Mesothelial cell of epicardium (in vitro differentiated cells): ENCODE data around the gene OLIG2. TPM values are rescaled to one million over a fixed set of nuclear protein-coding genes. Genes with fewer than 3 reads are reported as not detected.

Experiments used
- DNase-seq, 2 experiments: peaks; one replicate each; pipeline ENCODE4 v3.0.0; 2021; ENCODE audit warnings: low spot score in 2 of 2; ENCODE audit not compliant: unreplicated experiment in 2 of 2
- H3K27ac Mint-ChIP-seq: 2 replicates; pipeline ENCODE4 v1.8.0; 2021; ENCODE audit warnings: mixed read lengths
- H3K27me3 Mint-ChIP-seq: 2 replicates; pipeline ENCODE4 v1.8.0; 2021; ENCODE audit warnings: low read depth, mixed read lengths
- H3K36me3 Mint-ChIP-seq: 2 replicates; pipeline ENCODE4 v1.8.0; 2021; ENCODE audit warnings: mixed read lengths
- H3K4me1 Mint-ChIP-seq: 2 replicates; pipeline ENCODE4 v1.8.0; 2021; ENCODE audit warnings: mixed read lengths
- H3K4me3 Mint-ChIP-seq: 2 replicates; pipeline ENCODE4 v1.8.0; 2021; ENCODE audit warnings: mild to moderate bottlenecking, moderate library complexity, mixed read lengths
- H3K9me3 Mint-ChIP-seq: 2 replicates; pipeline ENCODE4 v1.8.0; 2021; ENCODE audit warnings: mixed read lengths
- CTCF ChIP-seq: fragments of 200-600 bp; sonication (generic); IDR thresholded peaks from one replicate; pipeline ENCODE4 v1.5.0; 2021; ENCODE audit warnings: antibody characterized with exemption; ENCODE audit not compliant: unreplicated experiment
- total RNA-seq: library from RNA; stranded (reverse); gene quantifications from 3 replicates; pipeline ENCODE4 v1.2.1, GENCODE V29; 2021

The OLIG2 gene
- total RNA-seq, 1 donor from 2014 or later: 0.38 TPM

GRCh38 chr21:33020558-33021100 is 5.1 kb upstream of the OLIG2 start:
- no peak for DNase-seq
- H3K9me3 Mint-ChIP-seq: no peaks in the 10 kb centered on the region
- peaks cover 94% of the 10 kb centered on the region for H3K27me3 Mint-ChIP-seq
- H3K36me3 Mint-ChIP-seq: no peaks in the 10 kb centered on the region
- peaks cover 7% of the 10 kb centered on the region for H3K4me1 Mint-ChIP-seq
- TF ChIP-seq CTCF: no peak
- no peak overlapping the region for H3K27ac Mint-ChIP-seq
- H3K4me3 Mint-ChIP-seq: peak overlapping the region; percentile 63

- H3K27ac Mint-ChIP-seq: no peak overlapping the region
- H3K36me3 Mint-ChIP-seq: no peaks in the 10 kb centered on the region
- no peak overlapping the region for H3K4me3 Mint-ChIP-seq
- no peak for DNase-seq
- TF ChIP-seq CTCF: no peak
- peaks cover 11% of the 10 kb centered on the region for H3K4me1 Mint-ChIP-seq
- no peaks in the 10 kb centered on the region for H3K9me3 Mint-ChIP-seq
- peaks cover 94% of the 10 kb centered on the region for H3K27me3 Mint-ChIP-seq
These were observed 4.6 kb upstream of the OLIG2 start for GRCh38 chr21:33021150-33021549.

GRCh38 chr21:33021667-33022066 is 4.1 kb upstream of the OLIG2 start:
- no peaks in the 10 kb centered on the region for H3K36me3 Mint-ChIP-seq
- H3K9me3 Mint-ChIP-seq: no peaks in the 10 kb centered on the region
- H3K4me1 Mint-ChIP-seq: peaks cover 12% of the 10 kb centered on the region
- peaks cover 94% of the 10 kb centered on the region for H3K27me3 Mint-ChIP-seq
- no peak overlapping the region for H3K4me3 Mint-ChIP-seq
- no peak overlapping the region for H3K27ac Mint-ChIP-seq
- DNase-seq: no peak
- no peak for TF ChIP-seq CTCF

- DNase-seq: no peak
- Mint-ChIP-seq H3K4me3 (no peak overlapping the region), H3K27me3 (peaks cover 92% of the 10 kb centered on the region), H3K36me3 (no peaks in the 10 kb centered on the region), H3K27ac (no peak overlapping the region), H3K4me1 (peaks cover 12% of the 10 kb centered on the region), H3K9me3 (no peaks in the 10 kb centered on the region)
- TF ChIP-seq CTCF: no peak
These were observed 3.3 kb upstream of the OLIG2 start for GRCh38 chr21:33022489-33022827.

- Mint-ChIP-seq H3K27ac (no peak overlapping the region), H3K4me1 (peaks cover 12% of the 10 kb centered on the region), H3K4me3 (no peak overlapping the region), H3K27me3 (peaks cover 89% of the 10 kb centered on the region), H3K36me3 (no peaks in the 10 kb centered on the region), H3K9me3 (no peaks in the 10 kb centered on the region)
- no peak for TF ChIP-seq CTCF
- no peak for DNase-seq
These were observed 2.7 kb upstream of the OLIG2 start for GRCh38 chr21:33022828-33023573.
